Adrenal gland (tissue), 5 donors: ENCODE measurements around the gene LRCH1.

Experiments
- POLR2A ChIP-seq, 2 donors: fragments of 450-650 bp; IDR thresholded peaks; one replicate each; pipeline ENCODE4 v1.6.1; 2017; ENCODE audit warnings: antibody characterized with exemption in 2 of 2, mild to moderate bottlenecking in 2 of 2, moderate library complexity in 1 of 2
- TF ChIP-seq, protein P1 (sequence below), 6 experiments: fragments of 450-650 bp in 4 of 6; fragments of 200-600 bp in 2 of 6; sonication (generic) in 1 of 6; IDR thresholded peaks; 1 replicate in 5 of 6; 2 replicates in 1 of 6; pipeline versions ENCODE4 v1.5.1 to v1.8.0; 2016 to 2021; ENCODE audit warnings: antibody characterized with exemption in 6 of 6, mild to moderate bottlenecking in 2 of 6, moderate library complexity in 1 of 6
- donor health status: DM: no; HTN: no; CAD: no.

DNA sequence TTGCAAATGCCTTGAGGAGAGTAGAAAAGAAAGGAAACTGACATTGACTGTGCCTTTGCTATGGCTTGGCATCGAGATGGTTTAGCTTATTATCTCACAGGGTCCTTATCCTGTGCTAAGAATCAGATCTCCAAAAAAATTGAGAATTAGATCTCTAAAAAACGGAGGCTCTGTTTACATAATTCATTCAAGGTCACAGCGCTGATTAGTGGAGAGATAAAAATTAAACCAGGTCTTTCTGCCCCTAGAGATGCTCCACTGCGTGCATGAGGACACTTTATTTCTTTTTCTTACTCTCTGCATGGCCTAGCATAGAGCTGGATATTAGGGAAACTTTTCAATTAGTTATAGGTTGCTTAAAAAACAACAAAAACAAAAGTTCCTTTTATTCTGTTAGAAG is 17.3 kb downstream of the LRCH1 start:
- no peak for TF ChIP-seq POLR2A (IDR thresholded peaks at IDR 0.05)
- TF ChIP-seq, protein P1, sequence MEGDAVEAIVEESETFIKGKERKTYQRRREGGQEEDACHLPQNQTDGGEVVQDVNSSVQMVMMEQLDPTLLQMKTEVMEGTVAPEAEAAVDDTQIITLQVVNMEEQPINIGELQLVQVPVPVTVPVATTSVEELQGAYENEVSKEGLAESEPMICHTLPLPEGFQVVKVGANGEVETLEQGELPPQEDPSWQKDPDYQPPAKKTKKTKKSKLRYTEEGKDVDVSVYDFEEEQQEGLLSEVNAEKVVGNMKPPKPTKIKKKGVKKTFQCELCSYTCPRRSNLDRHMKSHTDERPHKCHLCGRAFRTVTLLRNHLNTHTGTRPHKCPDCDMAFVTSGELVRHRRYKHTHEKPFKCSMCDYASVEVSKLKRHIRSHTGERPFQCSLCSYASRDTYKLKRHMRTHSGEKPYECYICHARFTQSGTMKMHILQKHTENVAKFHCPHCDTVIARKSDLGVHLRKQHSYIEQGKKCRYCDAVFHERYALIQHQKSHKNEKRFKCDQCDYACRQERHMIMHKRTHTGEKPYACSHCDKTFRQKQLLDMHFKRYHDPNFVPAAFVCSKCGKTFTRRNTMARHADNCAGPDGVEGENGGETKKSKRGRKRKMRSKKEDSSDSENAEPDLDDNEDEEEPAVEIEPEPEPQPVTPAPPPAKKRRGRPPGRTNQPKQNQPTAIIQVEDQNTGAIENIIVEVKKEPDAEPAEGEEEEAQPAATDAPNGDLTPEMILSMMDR (IDR thresholded peaks at IDR 0.05) = no peak
